Astrocyte (in vitro differentiated cells and primary cell): ENCODE results near the gene SLC38A9. TPM values are rescaled to one million over a fixed set of nuclear protein-coding genes. Genes with fewer than 3 reads are reported as not detected.

Experiments used
- DNase-seq: peaks from one replicate; pipeline ENCODE4 v3.0.0-alpha.2; 2010; ENCODE audit warnings: low read depth
- FAIRE-seq: peaks from 2 replicates; lab custom pipeline; 2011; peaks lifted over from hg19 to GRCh38; lab: Jason Lieb, UNC
- H2AFZ ChIP-seq: 2 replicates; pipeline ENCODE4 v1.6.0; 2012; ENCODE audit warnings: low read depth, low read length, inconsistent platforms
- H3K27ac ChIP-seq: 2 replicates; pipeline ENCODE4 v1.5.1; 2011; ENCODE audit warnings: low read depth, low read length, inconsistent platforms
- H3K27me3 ChIP-seq: 2 replicates; pipeline ENCODE4 v1.6.0; 2011; ENCODE audit warnings: low read length, inconsistent platforms; ENCODE audit not compliant: insufficient read depth
- H3K36me3 ChIP-seq: 2 replicates; pipeline ENCODE4 v1.5.1; 2011; ENCODE audit warnings: low read length, inconsistent platforms; ENCODE audit not compliant: insufficient read depth
- H3K4me1 ChIP-seq: 2 replicates; pipeline ENCODE4 v1.5.1; 2011; ENCODE audit warnings: low read length, inconsistent platforms; ENCODE audit not compliant: insufficient read depth
- H3K4me2 ChIP-seq: 2 replicates; pipeline ENCODE4 v1.6.0; 2012; ENCODE audit warnings: low read length, inconsistent platforms
- H3K4me3 ChIP-seq: 2 replicates; pipeline ENCODE4 v1.5.1; 2011; ENCODE audit warnings: low read depth, mild to moderate bottlenecking, low read length, inconsistent platforms; ENCODE audit not compliant: insufficient read depth
- H3K79me2 ChIP-seq: 2 replicates; pipeline ENCODE4 v1.6.0; 2012; ENCODE audit warnings: mild to moderate bottlenecking, low read length, inconsistent platforms; ENCODE audit not compliant: insufficient read depth
- H3K9ac ChIP-seq: 2 replicates; pipeline ENCODE4 v1.6.0; 2012; ENCODE audit warnings: mild to moderate bottlenecking, low read length, inconsistent platforms
- H3K9me3 ChIP-seq: 2 replicates; pipeline ENCODE4 v1.5.1; 2012; ENCODE audit warnings: low read depth, mild to moderate bottlenecking, low read length, inconsistent platforms; ENCODE audit not compliant: insufficient read depth
- H4K20me1 ChIP-seq: 2 replicates; pipeline ENCODE4 v1.6.0; 2012; ENCODE audit warnings: low read length, inconsistent platforms; ENCODE audit not compliant: insufficient read depth
- H3K27ac Mint-ChIP-seq: one replicate; pipeline ENCODE4 v1.8.0; 2021; ENCODE audit warnings: mild to moderate bottlenecking, mixed read lengths; ENCODE audit not compliant: unreplicated experiment
- H3K27me3 Mint-ChIP-seq: one replicate; pipeline ENCODE4 v1.8.0; 2021; ENCODE audit warnings: low read depth, mixed read lengths; ENCODE audit not compliant: unreplicated experiment
- H3K36me3 Mint-ChIP-seq: one replicate; pipeline ENCODE4 v1.8.0; 2021; ENCODE audit warnings: low read depth, mixed read lengths; ENCODE audit not compliant: unreplicated experiment
- H3K4me1 Mint-ChIP-seq: one replicate; pipeline ENCODE4 v1.8.0; 2021; ENCODE audit warnings: low read depth, mixed read lengths; ENCODE audit not compliant: unreplicated experiment
- H3K4me3 Mint-ChIP-seq: one replicate; pipeline ENCODE4 v1.8.0; 2021; ENCODE audit warnings: mild to moderate bottlenecking, moderate library complexity, mixed read lengths; ENCODE audit not compliant: unreplicated experiment
- H3K9me3 Mint-ChIP-seq: one replicate; pipeline ENCODE4 v1.8.0; 2021; ENCODE audit warnings: mild to moderate bottlenecking, mixed read lengths; ENCODE audit not compliant: unreplicated experiment
- CTCF ChIP-seq: IDR thresholded peaks from 2 replicates; pipeline ENCODE4 v1.5.1; 2011; ENCODE audit warnings: low read depth, mild to moderate bottlenecking, inconsistent platforms, low read length, moderate library complexity; ENCODE audit not compliant: insufficient read depth
- EZH2 ChIP-seq: IDR thresholded peaks from 2 replicates; pipeline ENCODE4 v1.6.1; 2012; ENCODE audit warnings: mild to moderate bottlenecking, low read length, inconsistent platforms; ENCODE audit not compliant: insufficient read depth
- total RNA-seq: library from RNA; stranded (reverse); gene quantifications from 2 replicates; pipeline ENCODE4 v1.2.1, GENCODE V29; 2021

The SLC38A9 gene
- total RNA-seq, 1 donor from 2014 or later, result 30.0 TPM

GRCh38 chr5:55668356-55668755 is 43.8 kb downstream of the SLC38A9 start:
- FAIRE-seq, result peak; percentile 69
- no peak overlapping the region for H3K4me3 ChIP-seq
- no peaks in the 10 kb centered on the region for H3K9me3 Mint-ChIP-seq
- peaks cover 27% of the 10 kb centered on the region for H3K4me1 Mint-ChIP-seq
- H3K27me3 ChIP-seq, result no peaks in the 10 kb centered on the region
- no peak overlapping the region for H3K9ac ChIP-seq
- peak; percentile 89 for DNase-seq
- H3K9me3 ChIP-seq, result no peaks in the 10 kb centered on the region
- H3K79me2 ChIP-seq, result no peaks in the 10 kb centered on the region
- peak overlapping the region; percentile 62 for H3K27ac ChIP-seq
- no peaks in the 10 kb centered on the region for H3K27me3 Mint-ChIP-seq
- no peak overlapping the region for H2AFZ ChIP-seq
- no peak for TF ChIP-seq EZH2
- TF ChIP-seq CTCF, result no peak
- H3K4me1 ChIP-seq, result peaks cover 10% of the 10 kb centered on the region
- H3K27ac Mint-ChIP-seq, result peak overlapping the region; percentile 71
- H4K20me1 ChIP-seq, result no peaks in the 10 kb centered on the region
- H3K36me3 Mint-ChIP-seq, result no peaks in the 10 kb centered on the region
- no peaks in the 10 kb centered on the region for H3K36me3 ChIP-seq
- H3K4me2 ChIP-seq, result peak overlapping the region; percentile 30
- H3K4me3 Mint-ChIP-seq, result no peak overlapping the region

- Mint-ChIP-seq H3K27me3 (no peaks in the 10 kb centered on the region), H3K4me1 (peaks cover 23% of the 10 kb centered on the region)
Measured at GRCh38 chr5:55667938-55668337, 44.2 kb downstream of the SLC38A9 start.

More at GRCh38 chr5:55667938-55668337, 44.2 kb downstream of the SLC38A9 start:
- Mint-ChIP-seq H3K27ac (peak overlapping the region; percentile 71), H3K9me3 (no peaks in the 10 kb centered on the region), H3K4me3 (no peak overlapping the region), H3K36me3 (no peaks in the 10 kb centered on the region)
- TF ChIP-seq EZH2 (no peak), CTCF (no peak)
- H3K4me1 ChIP-seq, result peaks cover 10% of the 10 kb centered on the region
- no peak overlapping the region for H3K9ac ChIP-seq
- no peak for DNase-seq
- no peaks in the 10 kb centered on the region for H4K20me1 ChIP-seq
- H3K4me2 ChIP-seq, result peak overlapping the region; percentile 30
- peak overlapping the region; percentile 62 for H3K27ac ChIP-seq
- H3K4me3 ChIP-seq, result no peak overlapping the region
- H2AFZ ChIP-seq, result no peak overlapping the region
- no peaks in the 10 kb centered on the region for H3K9me3 ChIP-seq
- no peaks in the 10 kb centered on the region for H3K79me2 ChIP-seq
- FAIRE-seq, result no peak
- H3K36me3 ChIP-seq, result no peaks in the 10 kb centered on the region
- H3K27me3 ChIP-seq, result no peaks in the 10 kb centered on the region
